Measurements from ENCODE around the gene QRFPR.
"Not testable (repeated sequence)": the region's sequence is repeated elsewhere in the genome, so short reads cannot be mapped to it uniquely, and the experiment has no call there.

Gene QRFPR

GRCh38 chr4:121324331-121324730, 56.5 kb downstream of the QRFPR start:
- no peak overlapping the region for H3K4ac ChIP-seq (ENCODE audit: low read length)
- no peak for DNase-seq (ENCODE audit: low spot score)
- H2BK12ac ChIP-seq (ENCODE audit: low read length): no peak overlapping the region
- WGBS, 2 donors (ENCODE audit: extremely low coverage in 2 of 2, insufficient read length in 2 of 2, insufficient replicate concordance in 1 of 2): no CpG with 5 or more reads among the region's 3 CpGs
- H3K18ac ChIP-seq (ENCODE audit: low read length): no peak overlapping the region
- no peak overlapping the region for H4K8ac ChIP-seq (ENCODE audit: low read depth, low read length)
- no peak overlapping the region for H3K27ac ChIP-seq (replicated peaks; ENCODE audit: low read length)
- H3K4me2 ChIP-seq (ENCODE audit: insufficient read depth, low read length, poor library complexity, severe bottlenecking): no peak overlapping the region
- H2BK5ac ChIP-seq (ENCODE audit: low read length): no peak overlapping the region
- peaks cover 3 to 4% of the 10 kb centered on the region in 2 donors for H3K4me1 ChIP-seq (ENCODE audit: control insufficient read depth in 2 of 2, insufficient read depth in 1 of 2, low read depth in 1 of 2, low read length in 2 of 2)
- H3K4me3 ChIP-seq (ENCODE audit: low read length in 2 of 2): no peak overlapping the region
- no peak overlapping the region for H3K23ac ChIP-seq (ENCODE audit: low read depth, low read length, poor library complexity)
- H3K27me3 ChIP-seq (ENCODE audit: control insufficient read depth in 3 of 3, insufficient read depth in 3 of 3, low read depth in 1 of 3, low read length in 3 of 3): no peaks in the 10 kb centered on the region
- H2AK5ac ChIP-seq (ENCODE audit: low read depth, low read length): no peak overlapping the region
- H3K9ac ChIP-seq (ENCODE audit: low read depth, low read length, poor library complexity): no peak overlapping the region
- no peaks in the 10 kb centered on the region for H3K36me3 ChIP-seq (replicated peaks in 1 of 2; ENCODE audit: control insufficient read depth in 2 of 2, insufficient read depth in 2 of 2, low read length in 2 of 2)
- H2AFZ ChIP-seq (ENCODE audit: low read length): no peak overlapping the region
- no peak overlapping the region for H4K91ac ChIP-seq (ENCODE audit: low read depth, low read length, poor library complexity)
- H3K14ac ChIP-seq (ENCODE audit: low read length): no peak overlapping the region
- no peak overlapping the region for H2BK120ac ChIP-seq (ENCODE audit: low read depth, low read length)
- no peaks in the 10 kb centered on the region for H3K9me3 ChIP-seq (replicated peaks in 1 of 2; ENCODE audit: control insufficient read depth in 2 of 2, insufficient read depth in 1 of 2, low read depth in 1 of 2, low read length in 2 of 2)
- H2BK15ac ChIP-seq (ENCODE audit: low read length): no peak overlapping the region
- H3K79me1 ChIP-seq (ENCODE audit: low read depth, low read length): no peaks in the 10 kb centered on the region

- Histone ChIP-seq H2BK15ac (ENCODE audit: low read length) (no peak overlapping the region), H4K8ac (ENCODE audit: low read depth, low read length) (no peak overlapping the region), H3K4me1 (ENCODE audit: control insufficient read depth in 2 of 2, insufficient read depth in 1 of 2, low read depth in 1 of 2, low read length in 2 of 2) (peaks cover under 1 to 1% of the 10 kb centered on the region in 2 donors), H2AFZ (ENCODE audit: low read length) (no peak overlapping the region), H3K79me1 (ENCODE audit: low read depth, low read length) (no peaks in the 10 kb centered on the region), H3K4ac (ENCODE audit: low read length) (no peak overlapping the region), H3K9ac (ENCODE audit: low read depth, low read length, poor library complexity) (no peak overlapping the region), H3K23ac (ENCODE audit: low read depth, low read length, poor library complexity) (no peak overlapping the region), H4K91ac (ENCODE audit: low read depth, low read length, poor library complexity) (no peak overlapping the region), H3K36me3 (replicated peaks in 1 of 2; ENCODE audit: control insufficient read depth in 2 of 2, insufficient read depth in 2 of 2, low read length in 2 of 2) (no peaks in the 10 kb centered on the region), H3K14ac (ENCODE audit: low read length) (no peak overlapping the region), H3K27ac (replicated peaks; ENCODE audit: low read length) (no peak overlapping the region), H3K18ac (ENCODE audit: low read length) (no peak overlapping the region), H2BK120ac (ENCODE audit: low read depth, low read length) (no peak overlapping the region), H3K9me3 (replicated peaks in 1 of 2; ENCODE audit: control insufficient read depth in 2 of 2, insufficient read depth in 1 of 2, low read depth in 1 of 2, low read length in 2 of 2) (no peaks in the 10 kb centered on the region), H3K4me2 (ENCODE audit: insufficient read depth, low read length, poor library complexity, severe bottlenecking) (no peak overlapping the region), H2BK5ac (ENCODE audit: low read length) (no peak overlapping the region), H3K4me3 (ENCODE audit: low read length in 2 of 2) (no peak overlapping the region), H2AK5ac (ENCODE audit: low read depth, low read length) (no peak overlapping the region), H2BK12ac (ENCODE audit: low read length) (no peak overlapping the region), H3K27me3 (ENCODE audit: control insufficient read depth in 3 of 3, insufficient read depth in 3 of 3, low read depth in 1 of 3, low read length in 3 of 3) (no peaks in the 10 kb centered on the region)
- DNase-seq (ENCODE audit: low spot score): no peak
- WGBS, 2 donors (ENCODE audit: extremely low coverage in 2 of 2, insufficient read length in 2 of 2, insufficient replicate concordance in 1 of 2): no CpG with 5 or more reads among the region's 3 CpGs
Observed at GRCh38 chr4:121321466-121321865, 59.4 kb downstream of the QRFPR start.

- no peak overlapping the region for H3K9ac ChIP-seq (ENCODE audit: low read depth, low read length, poor library complexity)
- no peak overlapping the region for H2BK15ac ChIP-seq (ENCODE audit: low read length)
- H2BK12ac ChIP-seq (ENCODE audit: low read length): no peak overlapping the region
- no peak overlapping the region for H2AK5ac ChIP-seq (ENCODE audit: low read depth, low read length)
- H3K18ac ChIP-seq (ENCODE audit: low read length): no peak overlapping the region
- no peak overlapping the region for H4K8ac ChIP-seq (ENCODE audit: low read depth, low read length)
- H3K23ac ChIP-seq (ENCODE audit: low read depth, low read length, poor library complexity): no peak overlapping the region
- no peak overlapping the region for H3K4me3 ChIP-seq (ENCODE audit: low read length in 2 of 2)
- no peak overlapping the region for H2BK120ac ChIP-seq (ENCODE audit: low read depth, low read length)
- no peaks in the 10 kb centered on the region for H3K79me1 ChIP-seq (ENCODE audit: low read depth, low read length)
- H3K4me1 ChIP-seq (ENCODE audit: control insufficient read depth in 2 of 2, insufficient read depth in 1 of 2, low read depth in 1 of 2, low read length in 2 of 2): peaks cover 0 to 3% of the 10 kb centered on the region in 2 donors
- H3K27ac ChIP-seq (replicated peaks; ENCODE audit: low read length): no peak overlapping the region
- H3K9me3 ChIP-seq (replicated peaks in 1 of 2; ENCODE audit: control insufficient read depth in 2 of 2, insufficient read depth in 1 of 2, low read depth in 1 of 2, low read length in 2 of 2): no peaks in the 10 kb centered on the region
- no peak overlapping the region for H2AFZ ChIP-seq (ENCODE audit: low read length)
- H3K4ac ChIP-seq (ENCODE audit: low read length): no peak overlapping the region
- H3K4me2 ChIP-seq (ENCODE audit: insufficient read depth, low read length, poor library complexity, severe bottlenecking): no peak overlapping the region
- H3K27me3 ChIP-seq (ENCODE audit: control insufficient read depth in 3 of 3, insufficient read depth in 3 of 3, low read depth in 1 of 3, low read length in 3 of 3): no peaks in the 10 kb centered on the region
- H2BK5ac ChIP-seq (ENCODE audit: low read length): no peak overlapping the region
- no peak overlapping the region for H4K91ac ChIP-seq (ENCODE audit: low read depth, low read length, poor library complexity)
- no peak overlapping the region for H3K14ac ChIP-seq (ENCODE audit: low read length)
- H3K36me3 ChIP-seq (replicated peaks in 1 of 2; ENCODE audit: control insufficient read depth in 2 of 2, insufficient read depth in 2 of 2, low read length in 2 of 2): no peaks in the 10 kb centered on the region
- WGBS, 2 donors (ENCODE audit: extremely low coverage in 2 of 2, insufficient read length in 2 of 2, insufficient replicate concordance in 1 of 2): no CpG with 5 or more reads among the region's 2 CpGs
- no peak for DNase-seq (ENCODE audit: low spot score)
Observed at GRCh38 chr4:121316091-121316490, 64.7 kb downstream of the QRFPR start.

DNA sequence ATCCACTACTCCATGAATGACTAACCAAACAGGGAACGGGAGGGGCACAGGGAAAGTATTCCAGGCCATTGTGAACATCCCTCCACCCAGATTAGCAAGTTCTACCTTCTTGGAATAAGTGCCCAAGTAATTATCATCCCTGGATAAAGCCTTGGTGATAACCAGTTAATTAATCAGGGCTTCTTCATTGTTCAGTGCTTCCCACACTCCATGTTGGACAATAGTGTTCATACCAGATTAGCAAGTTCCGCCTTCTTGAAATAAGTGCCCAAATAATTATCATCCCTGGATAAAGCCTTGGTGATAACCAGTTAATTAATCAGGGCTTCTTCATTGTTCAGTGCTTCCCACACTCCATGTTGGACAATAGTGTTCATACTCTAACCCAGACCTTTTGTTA, 67.4 kb downstream of the QRFPR start:
- not testable (repeated sequence) for H2BK120ac ChIP-seq (ENCODE audit: low read depth, low read length); H3K36me3 ChIP-seq (replicated peaks in 1 of 2; ENCODE audit: control insufficient read depth in 2 of 2, insufficient read depth in 2 of 2, low read length in 2 of 2); H3K4me3 ChIP-seq (ENCODE audit: low read length in 2 of 2); H2AK5ac ChIP-seq (ENCODE audit: low read depth, low read length); H3K27ac ChIP-seq (replicated peaks; ENCODE audit: low read length); H3K18ac ChIP-seq (ENCODE audit: low read length); H2BK12ac ChIP-seq (ENCODE audit: low read length); H3K4me2 ChIP-seq (ENCODE audit: insufficient read depth, low read length, poor library complexity, severe bottlenecking); H3K9me3 ChIP-seq (replicated peaks in 1 of 2; ENCODE audit: control insufficient read depth in 2 of 2, insufficient read depth in 1 of 2, low read depth in 1 of 2, low read length in 2 of 2); H3K14ac ChIP-seq (ENCODE audit: low read length); H4K91ac ChIP-seq (ENCODE audit: low read depth, low read length, poor library complexity); H3K4me1 ChIP-seq (ENCODE audit: control insufficient read depth in 2 of 2, insufficient read depth in 1 of 2, low read depth in 1 of 2, low read length in 2 of 2); H2AFZ ChIP-seq (ENCODE audit: low read length); H3K79me1 ChIP-seq (ENCODE audit: low read depth, low read length); H3K9ac ChIP-seq (ENCODE audit: low read depth, low read length, poor library complexity); H4K8ac ChIP-seq (ENCODE audit: low read depth, low read length); H3K4ac ChIP-seq (ENCODE audit: low read length); H2BK5ac ChIP-seq (ENCODE audit: low read length); H3K23ac ChIP-seq (ENCODE audit: low read depth, low read length, poor library complexity); H2BK15ac ChIP-seq (ENCODE audit: low read length); DNase-seq (ENCODE audit: low spot score); H3K27me3 ChIP-seq (ENCODE audit: control insufficient read depth in 3 of 3, insufficient read depth in 3 of 3, low read depth in 1 of 3, low read length in 3 of 3)
- WGBS, 2 donors (ENCODE audit: extremely low coverage in 2 of 2, insufficient read length in 2 of 2, insufficient replicate concordance in 1 of 2): no CpG with 5 or more reads among the region's 2 CpGs

Measured in neuronal stem cell (in vitro differentiated cells).